ENCODE results near the gene MTAP.

Gene MTAP

DNA sequence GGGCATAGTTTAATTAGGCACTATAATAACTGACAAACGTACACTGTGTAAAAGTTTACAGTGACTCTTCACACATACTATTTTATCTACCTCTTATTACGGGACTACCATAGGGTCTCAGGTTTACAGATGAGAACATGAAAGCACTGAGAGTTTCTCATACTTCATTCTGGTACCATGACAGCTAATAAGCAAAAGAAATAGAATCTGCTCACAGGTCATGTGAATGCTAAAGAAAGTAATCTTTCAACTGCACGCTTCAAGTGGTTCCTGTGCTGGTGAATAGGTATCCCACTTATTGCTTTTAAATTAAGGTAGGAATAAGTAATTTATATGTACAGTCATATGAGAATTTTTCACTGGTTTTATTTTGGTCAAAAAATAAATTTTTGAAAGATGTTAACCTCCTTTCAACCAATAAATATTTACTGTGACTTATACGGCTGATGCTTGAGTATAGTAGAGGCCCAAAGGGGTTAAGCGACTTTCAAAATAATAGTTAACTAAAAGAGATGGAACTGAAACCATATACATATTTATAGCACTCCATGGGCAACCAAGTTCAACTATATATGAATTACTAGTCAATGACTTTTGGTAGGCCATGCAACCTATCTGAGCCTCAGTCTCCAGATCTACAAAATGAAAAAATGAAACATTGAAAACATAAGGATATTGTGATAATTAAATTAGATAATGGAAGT is 183.7 kb downstream of the MTAP start:
- H3K9me2 ChIP-seq (replicated peaks; ENCODE audit: control insufficient read depth, low read length), result no peaks in the 10 kb centered on the region
- no peaks in the 10 kb centered on the region for H3K36me3 ChIP-seq (ENCODE audit: control insufficient read depth, low read length)
- H3K4me3 ChIP-seq (ENCODE audit: low read length), result no peak overlapping the region
- H3K9me3 ChIP-seq (ENCODE audit: control insufficient read depth, insufficient read depth, low read length), result no peaks in the 10 kb centered on the region
- no peaks in the 10 kb centered on the region for H3K4me1 ChIP-seq (ENCODE audit: control insufficient read depth, low read length)
- H3K4me2 ChIP-seq (ENCODE audit: low read length), result no peak overlapping the region
- H3K27me3 ChIP-seq (ENCODE audit: control insufficient read depth, low read length), result no peaks in the 10 kb centered on the region
- H3F3A ChIP-seq (ENCODE audit: control insufficient read depth, insufficient read depth), result no peaks in the 10 kb centered on the region
- no peak for TF ChIP-seq EZH2phosphoT487 (IDR thresholded peaks at IDR 0.05; ENCODE audit: borderline replicate concordance, low read length)
- TF ChIP-seq, protein P1, sequence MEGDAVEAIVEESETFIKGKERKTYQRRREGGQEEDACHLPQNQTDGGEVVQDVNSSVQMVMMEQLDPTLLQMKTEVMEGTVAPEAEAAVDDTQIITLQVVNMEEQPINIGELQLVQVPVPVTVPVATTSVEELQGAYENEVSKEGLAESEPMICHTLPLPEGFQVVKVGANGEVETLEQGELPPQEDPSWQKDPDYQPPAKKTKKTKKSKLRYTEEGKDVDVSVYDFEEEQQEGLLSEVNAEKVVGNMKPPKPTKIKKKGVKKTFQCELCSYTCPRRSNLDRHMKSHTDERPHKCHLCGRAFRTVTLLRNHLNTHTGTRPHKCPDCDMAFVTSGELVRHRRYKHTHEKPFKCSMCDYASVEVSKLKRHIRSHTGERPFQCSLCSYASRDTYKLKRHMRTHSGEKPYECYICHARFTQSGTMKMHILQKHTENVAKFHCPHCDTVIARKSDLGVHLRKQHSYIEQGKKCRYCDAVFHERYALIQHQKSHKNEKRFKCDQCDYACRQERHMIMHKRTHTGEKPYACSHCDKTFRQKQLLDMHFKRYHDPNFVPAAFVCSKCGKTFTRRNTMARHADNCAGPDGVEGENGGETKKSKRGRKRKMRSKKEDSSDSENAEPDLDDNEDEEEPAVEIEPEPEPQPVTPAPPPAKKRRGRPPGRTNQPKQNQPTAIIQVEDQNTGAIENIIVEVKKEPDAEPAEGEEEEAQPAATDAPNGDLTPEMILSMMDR (IDR thresholded peaks at IDR 0.05; ENCODE audit: low read depth, low read length, poor library complexity, severe bottlenecking), result no peak
- no peak overlapping the region for H3K27ac ChIP-seq (ENCODE audit: low read depth, low read length)
- no peaks in the 10 kb centered on the region for H4K20me1 ChIP-seq (ENCODE audit: control insufficient read depth, insufficient read depth, low read depth, low read length)
- H3K79me2 ChIP-seq (ENCODE audit: control insufficient read depth, low read length), result no peaks in the 10 kb centered on the region

Measured in DOHH2 (cell line).